SU-DHL-6 (cell line): Measurements from ENCODE around the gene FLAD1.

Experiments
- H2AFZ ChIP-seq: fragments of 200-600 bp; sonication (generic); 2 replicates; pipeline ENCODE4 v1.6.1; 2014; ENCODE audit warnings: low read depth, mild to moderate bottlenecking, moderate library complexity, mixed read lengths, antibody characterized with exemption, low read length; ENCODE audit not compliant: severe bottlenecking
- H3F3A ChIP-seq: fragments of 200-600 bp; shearing (Covaris generic); 2 replicates; pipeline ENCODE4 v1.6.0; 2016; ENCODE audit warnings: antibody characterized with exemption, mild to moderate bottlenecking; ENCODE audit not compliant: insufficient read depth
- H3K27ac ChIP-seq: fragments of 200-600 bp; sonication (generic); 2 replicates; pipeline ENCODE4 v1.5.1; 2016; ENCODE audit warnings: low read depth, mild to moderate bottlenecking, low read length, moderate library complexity, mixed read lengths
- H3K27me3 ChIP-seq: fragments of 200-600 bp; sonication (generic), shearing (Covaris generic); 2 replicates; pipeline ENCODE4 v1.6.0; 2014; ENCODE audit warnings: mild to moderate bottlenecking, low read length
- H3K36me3 ChIP-seq: fragments of 200-600 bp; sonication (generic); 2 replicates; pipeline ENCODE4 v1.6.1; 2014; ENCODE audit warnings: mild to moderate bottlenecking, low read length, mixed read lengths
- H3K4me2 ChIP-seq: fragments of 300-600, 200-600 bp; shearing (Covaris generic), sonication (generic); 2 replicates; pipeline ENCODE4 v1.6.0; 2014; ENCODE audit warnings: low read length, low read depth, mild to moderate bottlenecking; ENCODE audit not compliant: poor library complexity, severe bottlenecking
- H3K4me3 ChIP-seq: fragments of 200-600 bp; sonication (generic); 2 replicates; pipeline ENCODE4 v1.5.1; 2014; ENCODE audit warnings: antibody characterized with exemption, low read length, mild to moderate bottlenecking, mixed read lengths; ENCODE audit not compliant: insufficient read depth, poor library complexity, severe bottlenecking
- H3K79me2 ChIP-seq: fragments of 200-600 bp; sonication (generic); 2 replicates; pipeline ENCODE4 v1.6.1; 2014; ENCODE audit warnings: mild to moderate bottlenecking, low read length, moderate library complexity; ENCODE audit not compliant: insufficient read depth
- H3K9ac ChIP-seq: fragments of 200-600 bp; sonication (generic); 2 replicates; pipeline ENCODE4 v1.7.0; 2014; ENCODE audit warnings: mild to moderate bottlenecking, low read length
- H3K9me2 ChIP-seq: fragments of 200-600 bp; sonication (generic); replicated peaks from 2 replicates; pipeline ENCODE4 v1.6.1; 2014; ENCODE audit warnings: low read length; ENCODE audit not compliant: insufficient read depth
- H3K9me3 ChIP-seq: fragments of 200-600 bp; sonication (generic); 2 replicates; pipeline ENCODE4 v1.6.1; 2014; ENCODE audit warnings: low read length, mixed read lengths; ENCODE audit not compliant: insufficient read depth
- H4K20me1 ChIP-seq: fragments of 200-600 bp; sonication (generic); 2 replicates; pipeline ENCODE4 v1.6.1; 2014; ENCODE audit warnings: low read depth, mild to moderate bottlenecking, antibody characterized with exemption, low read length, moderate library complexity, mixed read lengths
- EZH2phosphoT487 ChIP-seq: fragments of 200-600 bp; sonication (generic), shearing (Covaris generic); conservative IDR thresholded peaks from 2 replicates; pipeline ENCODE4 v1.6.1; 2018; ENCODE audit warnings: mild to moderate bottlenecking, antibody characterized with exemption, low read length, moderate library complexity, mixed read lengths
- TF ChIP-seq, protein P1 (sequence below): fragments of 200-600 bp; sonication (generic); IDR thresholded peaks from one replicate; pipeline ENCODE4 v1.5.1; 2017; ENCODE audit warnings: antibody characterized with exemption, mild to moderate bottlenecking, low read length, moderate library complexity; ENCODE audit not compliant: insufficient read depth, poor library complexity, severe bottlenecking

FLAD1 gene

DNA sequence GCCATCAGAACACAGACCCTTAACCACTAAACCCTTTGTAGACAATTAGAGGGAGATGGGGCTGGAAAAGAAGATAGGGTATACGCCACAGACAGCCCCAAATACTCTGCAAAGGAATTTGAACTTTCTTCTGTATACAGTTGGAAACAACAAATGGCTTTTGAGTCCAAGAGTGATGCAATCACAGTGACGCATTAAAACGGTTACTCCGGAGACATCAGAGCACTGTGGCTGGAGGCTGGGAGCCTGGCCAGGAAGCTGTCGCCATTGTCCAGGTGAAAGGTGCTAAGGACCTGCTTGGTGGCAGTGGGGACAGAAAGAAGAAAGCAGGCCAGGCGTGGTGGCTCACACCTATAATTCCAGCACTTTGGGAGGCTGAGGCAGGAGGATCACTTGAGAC lies 4.2 kb downstream of the FLAD1 start:
- no peak overlapping the region for H2AFZ ChIP-seq
- H3K27ac ChIP-seq = no peak overlapping the region
- no peak overlapping the region for H3K4me2 ChIP-seq
- H3K36me3 ChIP-seq = no peaks in the 10 kb centered on the region
- H3K9ac ChIP-seq = no peak overlapping the region
- no peaks in the 10 kb centered on the region; the same call in 1 of the 2 replicates for H4K20me1 ChIP-seq
- no peaks in the 10 kb centered on the region for H3K9me2 ChIP-seq
- peaks cover 25% of the 10 kb centered on the region for H3K79me2 ChIP-seq
- H3F3A ChIP-seq = peaks cover 8% of the 10 kb centered on the region; the same call in 1 of the 2 replicates
- TF ChIP-seq EZH2phosphoT487 = no peak
- TF ChIP-seq, protein P1, sequence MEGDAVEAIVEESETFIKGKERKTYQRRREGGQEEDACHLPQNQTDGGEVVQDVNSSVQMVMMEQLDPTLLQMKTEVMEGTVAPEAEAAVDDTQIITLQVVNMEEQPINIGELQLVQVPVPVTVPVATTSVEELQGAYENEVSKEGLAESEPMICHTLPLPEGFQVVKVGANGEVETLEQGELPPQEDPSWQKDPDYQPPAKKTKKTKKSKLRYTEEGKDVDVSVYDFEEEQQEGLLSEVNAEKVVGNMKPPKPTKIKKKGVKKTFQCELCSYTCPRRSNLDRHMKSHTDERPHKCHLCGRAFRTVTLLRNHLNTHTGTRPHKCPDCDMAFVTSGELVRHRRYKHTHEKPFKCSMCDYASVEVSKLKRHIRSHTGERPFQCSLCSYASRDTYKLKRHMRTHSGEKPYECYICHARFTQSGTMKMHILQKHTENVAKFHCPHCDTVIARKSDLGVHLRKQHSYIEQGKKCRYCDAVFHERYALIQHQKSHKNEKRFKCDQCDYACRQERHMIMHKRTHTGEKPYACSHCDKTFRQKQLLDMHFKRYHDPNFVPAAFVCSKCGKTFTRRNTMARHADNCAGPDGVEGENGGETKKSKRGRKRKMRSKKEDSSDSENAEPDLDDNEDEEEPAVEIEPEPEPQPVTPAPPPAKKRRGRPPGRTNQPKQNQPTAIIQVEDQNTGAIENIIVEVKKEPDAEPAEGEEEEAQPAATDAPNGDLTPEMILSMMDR = no peak
- H3K4me3 ChIP-seq = no peak overlapping the region
- H3K9me3 ChIP-seq = no peaks in the 10 kb centered on the region
- H3K27me3 ChIP-seq = no peaks in the 10 kb centered on the region

DNA sequence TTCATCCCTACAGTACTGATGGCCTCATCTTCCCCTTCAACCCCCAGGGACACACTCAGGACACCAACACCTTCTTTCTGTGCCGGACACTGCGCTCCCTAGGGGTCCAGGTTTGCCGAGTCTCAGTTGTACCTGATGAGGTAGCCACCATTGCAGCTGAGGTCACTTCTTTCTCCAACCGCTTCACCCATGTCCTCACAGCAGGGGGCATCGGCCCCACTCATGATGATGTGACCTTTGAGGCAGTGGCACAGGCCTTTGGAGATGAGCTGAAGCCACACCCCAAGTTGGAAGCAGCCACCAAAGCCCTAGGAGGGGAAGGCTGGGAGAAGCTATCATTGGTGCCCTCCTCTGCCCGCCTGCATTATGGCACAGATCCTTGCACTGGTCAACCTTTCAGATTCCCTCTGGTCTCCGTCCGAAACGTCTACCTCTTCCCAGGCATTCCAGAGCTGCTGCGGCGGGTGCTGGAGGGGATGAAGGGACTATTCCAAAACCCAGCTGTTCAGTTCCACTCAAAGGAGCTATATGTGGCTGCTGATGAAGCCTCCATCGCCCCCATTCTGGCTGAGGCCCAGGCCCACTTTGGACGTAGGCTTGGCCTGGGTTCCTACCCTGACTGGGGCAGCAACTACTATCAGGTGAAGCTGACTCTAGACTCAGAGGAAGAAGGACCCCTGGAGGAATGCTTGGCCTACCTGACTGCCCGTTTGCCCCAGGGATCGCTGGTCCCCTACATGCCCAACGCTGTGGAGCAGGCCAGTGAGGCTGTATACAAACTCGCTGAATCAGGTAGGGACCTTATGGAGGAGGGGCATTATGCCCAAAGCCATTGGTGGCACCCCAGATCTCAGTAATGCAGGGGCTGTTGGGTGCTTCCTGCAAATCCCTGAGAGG lies 5.2 kb downstream of the FLAD1 start:
- Histone ChIP-seq H3K27ac (no peak overlapping the region), H2AFZ (no peak overlapping the region), H3K4me2 (no peak overlapping the region), H3K9me3 (no peaks in the 10 kb centered on the region), H3F3A (peaks cover 5% of the 10 kb centered on the region; the same call in 1 of the 2 replicates), H3K9ac (no peak overlapping the region), H3K4me3 (no peak overlapping the region), H4K20me1 (no peaks in the 10 kb centered on the region; the same call in 1 of the 2 replicates), H3K9me2 (no peaks in the 10 kb centered on the region), H3K27me3 (no peaks in the 10 kb centered on the region), H3K36me3 (no peaks in the 10 kb centered on the region), H3K79me2 (peaks cover 20% of the 10 kb centered on the region)
- TF ChIP-seq, protein P1 = no peak
- no peak for TF ChIP-seq EZH2phosphoT487

DNA sequence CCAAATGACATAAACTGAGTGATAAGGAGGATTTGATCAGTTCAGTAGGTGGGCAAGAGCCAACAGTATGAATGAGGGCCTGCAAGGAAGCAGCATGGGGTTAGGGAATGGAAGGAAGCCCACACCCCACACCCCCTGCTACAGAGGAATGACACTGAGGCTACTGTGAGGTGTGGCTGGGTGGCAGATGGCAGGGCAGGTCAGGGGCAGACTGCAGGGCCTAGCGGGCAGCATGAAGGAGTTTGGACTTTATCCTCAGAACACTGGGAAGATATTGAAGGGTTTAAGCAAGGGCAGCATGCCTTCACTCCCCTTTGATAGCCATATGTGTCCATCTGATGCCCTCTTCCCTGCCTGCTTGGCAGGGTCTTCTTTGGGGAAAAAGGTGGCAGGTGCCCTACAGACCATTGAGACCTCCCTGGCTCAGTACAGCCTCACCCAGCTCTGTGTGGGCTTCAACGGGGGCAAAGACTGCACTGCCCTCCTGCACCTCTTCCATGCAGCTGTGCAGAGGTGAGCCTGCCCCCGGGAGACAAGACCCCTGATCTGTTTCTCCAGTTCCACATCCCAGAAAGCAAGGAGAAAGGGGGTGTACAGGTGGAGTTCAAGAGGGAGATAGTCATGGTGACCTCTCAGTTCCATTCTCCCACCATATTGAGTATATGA lies 6.2 kb downstream of the FLAD1 start:
- Histone ChIP-seq H3K9me2 (no peaks in the 10 kb centered on the region), H3K27me3 (no peaks in the 10 kb centered on the region), H3K9ac (no peak overlapping the region), H3K9me3 (no peaks in the 10 kb centered on the region), H4K20me1 (no peaks in the 10 kb centered on the region; the same call in 1 of the 2 replicates), H3F3A (no peaks in the 10 kb centered on the region), H3K4me3 (no peak overlapping the region), H3K79me2 (peaks cover 10% of the 10 kb centered on the region; the same call in 1 of the 2 replicates), H2AFZ (no peak overlapping the region), H3K4me2 (no peak overlapping the region), H3K36me3 (no peaks in the 10 kb centered on the region), H3K27ac (no peak overlapping the region)
- TF ChIP-seq EZH2phosphoT487 = no peak
- TF ChIP-seq, protein P1 = no peak
